Peyer's patch (tissue), 4 donors: ENCODE measurements around the gene WNT10A. TPM values are rescaled to one million over a fixed set of nuclear protein-coding genes. Genes with fewer than 3 reads are reported as not detected.

Experiments
- DNase-seq, 3 donors: peaks; one replicate each; pipeline ENCODE4 v3.0.0-alpha.2; 2017 to 2019
- H3K27ac ChIP-seq, 4 donors: fragments of 200-600 bp; sonication (generic); one replicate each; pipeline ENCODE4 v1.5.1; 2016 to 2019
- H3K27me3 ChIP-seq, 2 donors: fragments of 200-600 bp; sonication (generic); one replicate each; pipeline ENCODE4 v1.5.1; 2019
- H3K36me3 ChIP-seq, 3 donors: fragments of 200-600 bp; sonication (generic); one replicate each; pipeline ENCODE4 v1.5.1; 2016 to 2019
- H3K4me1 ChIP-seq, 4 donors: fragments of 200-600 bp; sonication (generic); one replicate each; pipeline ENCODE4 v1.5.1; 2016 to 2019
- H3K4me3 ChIP-seq, 4 donors: fragments of 200-600 bp; sonication (generic); 1 replicate in 3 of 4; 2 replicates in 1 of 4; pipeline ENCODE4 v1.5.1; 2016 to 2019; ENCODE audit warnings: mild to moderate bottlenecking in 1 of 4
- H3K9me3 ChIP-seq, 4 donors: fragments of 200-600 bp; sonication (generic); one replicate each; pipeline ENCODE4 v1.5.1; 2016 to 2019; ENCODE audit warnings: mild to moderate bottlenecking in 1 of 4
- POLR2A ChIP-seq, 2 donors: fragments of 450-650 bp; IDR thresholded peaks; one replicate each; pipeline ENCODE4 v1.5.1; 2017; ENCODE audit warnings: antibody characterized with exemption in 2 of 2, mild to moderate bottlenecking in 2 of 2, moderate library complexity in 2 of 2
- total RNA-seq, 4 donors: library from RNA; depleted of rRNA; stranded (reverse); fragments of >200 nt; gene quantifications; one replicate each; pipeline ENCODE4 v1.1.0, GENCODE V29; 2016
- TF ChIP-seq, protein P1 (sequence below), 6 experiments: fragments of 450-650 bp in 4 of 6; fragments of 200-600 bp in 2 of 6; sonication (generic) in 1 of 6; IDR thresholded peaks; one replicate each; pipeline ENCODE4 v1.5.1; 2017 to 2019; ENCODE audit warnings: antibody characterized with exemption in 6 of 6, mild to moderate bottlenecking in 3 of 6, moderate library complexity in 1 of 6

The WNT10A gene
- total RNA-seq, 4 donors from 2014 or later: 0.27 to 2.5 TPM; not detected in 2

DNA sequence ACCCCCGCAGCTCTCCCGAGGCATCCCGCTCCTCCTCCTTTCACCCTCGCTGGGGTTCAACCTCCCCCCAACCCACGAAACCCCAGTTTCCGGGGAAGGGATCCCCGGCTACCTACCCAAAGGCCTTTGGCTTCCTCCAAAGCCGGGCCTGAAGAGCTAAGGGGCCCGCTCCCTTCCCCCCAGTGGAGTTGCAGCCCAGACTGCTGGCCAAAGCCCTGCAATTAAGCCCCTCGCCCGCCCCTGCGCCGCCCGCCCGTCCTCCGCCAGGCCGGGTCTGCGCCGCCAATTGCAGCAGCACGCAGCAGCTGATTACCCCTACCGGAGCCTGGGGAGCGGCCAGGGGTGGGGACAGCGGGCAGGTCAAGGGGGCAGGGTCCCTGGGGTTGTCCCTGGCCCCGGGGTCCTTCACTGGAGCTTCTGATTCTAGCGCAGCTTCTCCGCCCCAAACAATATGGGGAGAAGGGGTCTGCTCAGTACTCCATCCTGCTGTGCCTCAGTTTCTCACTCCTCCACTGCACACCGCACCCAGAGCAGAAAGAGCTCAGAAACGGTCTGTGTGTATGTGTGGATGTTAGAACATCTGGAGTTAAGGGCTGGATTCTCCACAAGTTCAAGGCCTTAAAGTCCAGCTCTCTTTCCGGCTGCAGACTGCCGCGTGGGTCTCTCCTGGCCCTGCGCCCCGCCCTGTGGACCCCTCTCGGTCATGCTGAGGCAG lies 16.9 kb downstream of the WNT10A start:
- H3K27me3 ChIP-seq: peaks cover 0 to 50% of the 10 kb centered on the region in 2 donors
- H3K27ac ChIP-seq: peak overlapping the region in 1 of 4 donors; percentile 75
- TF ChIP-seq, protein P1, sequence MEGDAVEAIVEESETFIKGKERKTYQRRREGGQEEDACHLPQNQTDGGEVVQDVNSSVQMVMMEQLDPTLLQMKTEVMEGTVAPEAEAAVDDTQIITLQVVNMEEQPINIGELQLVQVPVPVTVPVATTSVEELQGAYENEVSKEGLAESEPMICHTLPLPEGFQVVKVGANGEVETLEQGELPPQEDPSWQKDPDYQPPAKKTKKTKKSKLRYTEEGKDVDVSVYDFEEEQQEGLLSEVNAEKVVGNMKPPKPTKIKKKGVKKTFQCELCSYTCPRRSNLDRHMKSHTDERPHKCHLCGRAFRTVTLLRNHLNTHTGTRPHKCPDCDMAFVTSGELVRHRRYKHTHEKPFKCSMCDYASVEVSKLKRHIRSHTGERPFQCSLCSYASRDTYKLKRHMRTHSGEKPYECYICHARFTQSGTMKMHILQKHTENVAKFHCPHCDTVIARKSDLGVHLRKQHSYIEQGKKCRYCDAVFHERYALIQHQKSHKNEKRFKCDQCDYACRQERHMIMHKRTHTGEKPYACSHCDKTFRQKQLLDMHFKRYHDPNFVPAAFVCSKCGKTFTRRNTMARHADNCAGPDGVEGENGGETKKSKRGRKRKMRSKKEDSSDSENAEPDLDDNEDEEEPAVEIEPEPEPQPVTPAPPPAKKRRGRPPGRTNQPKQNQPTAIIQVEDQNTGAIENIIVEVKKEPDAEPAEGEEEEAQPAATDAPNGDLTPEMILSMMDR (IDR thresholded peaks at IDR 0.05): no peak
- no peak for TF ChIP-seq POLR2A (IDR thresholded peaks at IDR 0.05)
- peak overlapping the region; percentile 18 to 48 (median 25) for H3K4me3 ChIP-seq
- H3K9me3 ChIP-seq: no peaks in the 10 kb centered on the region
- no peak for DNase-seq
- H3K4me1 ChIP-seq: peaks cover 5 to 42% (median 30%) of the 10 kb centered on the region in 4 donors
- no peaks in the 10 kb centered on the region for H3K36me3 ChIP-seq

- TF ChIP-seq POLR2A (IDR thresholded peaks at IDR 0.05): no peak
- TF ChIP-seq, protein P1 (IDR thresholded peaks at IDR 0.05): peak; percentile 89 to 99 (median 96)
- peaks cover 0 to 50% of the 10 kb centered on the region in 2 donors for H3K27me3 ChIP-seq
- DNase-seq: peak; percentile 83 to 90 (median 83)
- H3K36me3 ChIP-seq: no peaks in the 10 kb centered on the region
- peak overlapping the region in 1 of 4 donors; percentile 75 for H3K27ac ChIP-seq
- H3K4me3 ChIP-seq: peak overlapping the region in 2 of 4 donors; percentile 28 to 48
- peaks cover 3 to 34% (median 25%) of the 10 kb centered on the region in 4 donors for H3K4me1 ChIP-seq
- H3K9me3 ChIP-seq: no peaks in the 10 kb centered on the region
Measured at GRCh38 chr2:218898109-218898878, 17.6 kb downstream of the WNT10A start.

DNA sequence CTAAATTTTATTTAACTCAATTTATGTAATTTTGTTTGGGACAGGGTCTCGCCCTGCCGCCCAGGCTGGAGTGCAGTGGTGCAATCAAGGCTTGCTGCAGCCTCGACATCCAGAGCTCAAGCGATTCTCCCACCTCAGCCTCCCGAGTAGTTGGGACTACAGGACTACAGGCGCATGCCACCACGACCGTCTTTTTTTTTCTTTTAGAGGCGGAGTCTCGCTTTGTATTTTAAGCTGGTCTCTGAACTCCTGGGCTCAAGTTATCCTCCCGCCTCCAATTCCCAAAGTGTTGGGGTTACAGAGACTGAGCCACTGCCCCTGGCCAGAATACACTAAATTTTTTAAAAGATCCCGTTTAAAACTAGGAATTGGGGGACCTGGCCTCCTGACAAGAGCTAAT lies 18.5 kb downstream of the WNT10A start:
- H3K4me1 ChIP-seq: peaks cover 0 to 28% (median 19%) of the 10 kb centered on the region in 4 donors
- TF ChIP-seq, protein P1 (IDR thresholded peaks at IDR 0.05): no peak
- TF ChIP-seq POLR2A (IDR thresholded peaks at IDR 0.05): no peak
- DNase-seq: no peak
- H3K27me3 ChIP-seq: peaks cover 0 to 44% of the 10 kb centered on the region in 2 donors
- no peak overlapping the region for H3K4me3 ChIP-seq
- H3K27ac ChIP-seq: no peak overlapping the region
- H3K9me3 ChIP-seq: no peaks in the 10 kb centered on the region
- no peaks in the 10 kb centered on the region for H3K36me3 ChIP-seq

DNA sequence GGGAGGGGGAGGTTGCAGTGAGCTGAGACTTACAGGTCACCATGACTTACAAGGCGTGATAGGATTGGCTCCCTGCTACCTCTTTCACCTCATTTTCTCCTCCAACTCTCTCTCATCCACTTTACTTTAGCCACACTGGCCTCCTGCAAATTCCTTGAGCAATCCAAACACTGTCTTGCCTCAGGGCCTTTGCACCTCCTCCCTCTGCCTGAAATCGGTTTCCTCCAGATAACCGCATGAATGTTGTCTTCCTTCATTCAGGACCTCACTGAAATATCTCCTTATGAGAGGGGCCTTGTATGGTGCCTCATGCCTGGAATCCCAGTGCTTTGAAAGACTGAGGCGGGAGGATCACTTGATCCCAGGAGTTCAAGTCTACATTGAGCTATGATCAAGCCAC lies 21.8 kb downstream of the WNT10A start:
- H3K4me3 ChIP-seq: no peak overlapping the region
- peaks cover 0 to 21% of the 10 kb centered on the region in 2 donors for H3K27me3 ChIP-seq
- no peaks in the 10 kb centered on the region for H3K9me3 ChIP-seq
- H3K4me1 ChIP-seq: peaks cover 0 to 13% (median 9%) of the 10 kb centered on the region in 4 donors
- DNase-seq: no peak
- no peak for TF ChIP-seq POLR2A (IDR thresholded peaks at IDR 0.05)
- TF ChIP-seq, protein P1 (IDR thresholded peaks at IDR 0.05): no peak
- no peak overlapping the region for H3K27ac ChIP-seq
- H3K36me3 ChIP-seq: no peaks in the 10 kb centered on the region

- peaks cover 0 to 4% of the 10 kb centered on the region in 2 donors for H3K27me3 ChIP-seq
- TF ChIP-seq, protein P1 (IDR thresholded peaks at IDR 0.05): no peak
- TF ChIP-seq POLR2A (IDR thresholded peaks at IDR 0.05): no peak
Measured at GRCh38 chr2:218904176-218904575, 23.5 kb downstream of the WNT10A start.

More at GRCh38 chr2:218904176-218904575, 23.5 kb downstream of the WNT10A start:
- Histone ChIP-seq H3K4me3 (no peak overlapping the region), H3K4me1 (peaks cover 0 to under 1% (median 0%) of the 10 kb centered on the region in 4 donors), H3K9me3 (no peaks in the 10 kb centered on the region), H3K36me3 (no peaks in the 10 kb centered on the region), H3K27ac (no peak overlapping the region)
- no peak for DNase-seq
